GM23338 (cell line): ENCODE measurements around the gene USP37. TPM values are rescaled to one million over a fixed set of nuclear protein-coding genes. Genes with fewer than 3 reads are reported as not detected.

Source experiments
- ATAC-seq: fragments of 200-7000 bp; cut with Tn5 transposase; 3 replicates; pipeline ENCODE4 v1.9.1; 2020
- DNase-seq: peaks from one replicate; pipeline ENCODE4 v3.0.0-alpha.2; 2015; ENCODE audit warnings: low spot score
- H2AFZ ChIP-seq: fragments of 200-600 bp; sonication (generic); 2 replicates; pipeline ENCODE4 v1.8.0; 2016; ENCODE audit warnings: antibody characterized with exemption, mild to moderate bottlenecking, moderate library complexity
- H3F3A ChIP-seq: fragments of 200-600 bp; sonication (generic); replicated peaks from 2 replicates; pipeline ENCODE4 v1.8.0; 2017; ENCODE audit warnings: antibody characterized with exemption, mixed run types, low read depth
- H3K27ac ChIP-seq: fragments of 200-600 bp; sonication (generic); 2 replicates; pipeline ENCODE4 v1.6.1; 2016; ENCODE audit warnings: low read depth
- H3K27me3 ChIP-seq: fragments of 200-600 bp; sonication (generic); 2 replicates; pipeline ENCODE4 v1.8.0; 2016; ENCODE audit warnings: mild to moderate bottlenecking, mixed run types, moderate library complexity; ENCODE audit not compliant: insufficient read depth
- H3K36me3 ChIP-seq: fragments of 200-600 bp; sonication (generic); 2 replicates; pipeline ENCODE4 v1.8.0; 2016; ENCODE audit warnings: mild to moderate bottlenecking; ENCODE audit not compliant: insufficient read depth
- H3K4me1 ChIP-seq: fragments of 200-600 bp; sonication (generic); 2 replicates; pipeline ENCODE4 v1.8.0; 2016; ENCODE audit warnings: mild to moderate bottlenecking, moderate library complexity; ENCODE audit not compliant: insufficient read depth
- H3K4me2 ChIP-seq: fragments of 200-600 bp; sonication (generic); 2 replicates; pipeline ENCODE4 v1.7.1; 2017; ENCODE audit warnings: mixed run types
- H3K4me3 ChIP-seq: fragments of 200-600 bp; sonication (generic); 2 replicates; pipeline ENCODE4 v1.6.1; 2016; ENCODE audit warnings: mixed run types
- H3K79me2 ChIP-seq: fragments of 200-600 bp; sonication (generic); replicated peaks from 2 replicates; pipeline ENCODE4 v1.8.0; 2017; ENCODE audit warnings: mild to moderate bottlenecking; ENCODE audit not compliant: insufficient read depth
- H3K9me2 ChIP-seq: fragments of 200-600 bp; sonication (generic); 2 replicates; pipeline ENCODE4 v1.8.0; 2017; ENCODE audit not compliant: insufficient read depth
- H4K20me1 ChIP-seq: fragments of 200-600 bp; sonication (generic); replicated peaks from 2 replicates; pipeline ENCODE4 v1.8.0; 2017; ENCODE audit warnings: mild to moderate bottlenecking; ENCODE audit not compliant: insufficient read depth
- H3K27ac Mint-ChIP-seq: 2 replicates; pipeline ENCODE4 v1.8.0; 2020; ENCODE audit warnings: inconsistent platforms, mild to moderate bottlenecking, moderate library complexity, mixed read lengths
- H3K27me3 Mint-ChIP-seq: 3 replicates; pipeline ENCODE4 v1.8.0; 2022; ENCODE audit warnings: low read depth, mild to moderate bottlenecking, moderate library complexity, mixed read lengths, inconsistent platforms; ENCODE audit not compliant: insufficient read depth, poor library complexity
- H3K36me3 Mint-ChIP-seq: 3 replicates; pipeline ENCODE4 v1.8.0; 2021; ENCODE audit warnings: low read depth, mild to moderate bottlenecking, inconsistent platforms, moderate library complexity, mixed read lengths
- H3K4me1 Mint-ChIP-seq: 3 replicates; pipeline ENCODE4 v1.8.0; 2020; ENCODE audit warnings: mild to moderate bottlenecking, inconsistent platforms, mixed read lengths
- H3K4me3 Mint-ChIP-seq: 3 replicates; pipeline ENCODE4 v1.8.0; 2021; ENCODE audit warnings: moderate library complexity, mild to moderate bottlenecking, inconsistent platforms, mixed read lengths
- H3K9me3 Mint-ChIP-seq: 3 replicates; pipeline ENCODE4 v1.8.0; 2020; ENCODE audit warnings: moderate library complexity, mild to moderate bottlenecking, inconsistent platforms, mixed read lengths
- CREB1 ChIP-seq: fragments of 250-450 bp; sonication (Bioruptor Pico); IDR thresholded peaks from 2 replicates; pipeline ENCODE4 v1.5.0; 2020; ENCODE audit warnings: low read depth, mild to moderate bottlenecking, moderate library complexity
- EZH2 ChIP-seq: fragments of 200-600 bp; sonication (generic); IDR thresholded peaks from one replicate; pipeline ENCODE4 v1.8.0; 2017; ENCODE audit warnings: antibody characterized with exemption, mild to moderate bottlenecking, low read depth; ENCODE audit not compliant: unreplicated experiment
- EZH2phosphoT487 ChIP-seq: fragments of 200-600 bp; sonication (generic); IDR thresholded peaks from one replicate; pipeline ENCODE4 v1.8.1; 2018; ENCODE audit warnings: antibody characterized with exemption; ENCODE audit not compliant: unreplicated experiment
- JUNB ChIP-seq: IDR thresholded peaks from one replicate; pipeline ENCODE4 v1.6.1; 2016; ENCODE audit warnings: antibody characterized with exemption; ENCODE audit not compliant: unreplicated experiment
- NANOG ChIP-seq: IDR thresholded peaks from 2 replicates; pipeline ENCODE4 v1.6.1; 2016; ENCODE audit warnings: antibody characterized with exemption, borderline replicate concordance
- STAT1 ChIP-seq: IDR thresholded peaks from one replicate; pipeline ENCODE4 v1.6.1; 2016; ENCODE audit warnings: antibody characterized with exemption; ENCODE audit not compliant: unreplicated experiment
- ZNF114 ChIP-seq: fragments of 250-450 bp; sonication (Bioruptor Pico); IDR thresholded peaks from 2 replicates; pipeline ENCODE4 v1.5.0; 2020; ENCODE audit warnings: mild to moderate bottlenecking, moderate library complexity
- ZNF331 ChIP-seq: fragments of 250-450 bp; sonication (Bioruptor Pico); IDR thresholded peaks from 2 replicates; pipeline ENCODE4 v1.5.0; 2020; ENCODE audit warnings: low read depth, mild to moderate bottlenecking, moderate library complexity
- ZNF462 ChIP-seq: fragments of 250-450 bp; sonication (Bioruptor Pico); IDR thresholded peaks from 2 replicates; pipeline ENCODE4 v1.5.0; 2020; ENCODE audit warnings: mild to moderate bottlenecking, moderate library complexity
- polyA plus RNA-seq: library from polyadenylated mRNA; unstranded; fragments of >200 nt; fragmentation: Nextera tagmentation; extraction: Ambion mirVana; gene quantifications from 2 replicates; pipeline ENCODE4 v1.2.1, GENCODE V29; 2016
- total RNA-seq: library from RNA; depleted of rRNA; stranded (reverse); fragments of >200 nt; shearing (Covaris generic); gene quantifications from 2 replicates; pipeline ENCODE4 v1.2.3, GENCODE V29; 2014
- TF ChIP-seq, protein P1 (sequence below): IDR thresholded peaks from one replicate; pipeline ENCODE4 v1.6.1; 2018; ENCODE audit warnings: antibody characterized with exemption; ENCODE audit not compliant: unreplicated experiment
- TF ChIP-seq, protein P2 (sequence below): IDR thresholded peaks from 2 replicates; pipeline ENCODE4 v1.6.1; 2016; ENCODE audit warnings: antibody characterized with exemption

USP37 gene
- total and polyA plus RNA-seq, 2 experiments from 2014 or later: 8.2 to 21.0 TPM

DNA sequence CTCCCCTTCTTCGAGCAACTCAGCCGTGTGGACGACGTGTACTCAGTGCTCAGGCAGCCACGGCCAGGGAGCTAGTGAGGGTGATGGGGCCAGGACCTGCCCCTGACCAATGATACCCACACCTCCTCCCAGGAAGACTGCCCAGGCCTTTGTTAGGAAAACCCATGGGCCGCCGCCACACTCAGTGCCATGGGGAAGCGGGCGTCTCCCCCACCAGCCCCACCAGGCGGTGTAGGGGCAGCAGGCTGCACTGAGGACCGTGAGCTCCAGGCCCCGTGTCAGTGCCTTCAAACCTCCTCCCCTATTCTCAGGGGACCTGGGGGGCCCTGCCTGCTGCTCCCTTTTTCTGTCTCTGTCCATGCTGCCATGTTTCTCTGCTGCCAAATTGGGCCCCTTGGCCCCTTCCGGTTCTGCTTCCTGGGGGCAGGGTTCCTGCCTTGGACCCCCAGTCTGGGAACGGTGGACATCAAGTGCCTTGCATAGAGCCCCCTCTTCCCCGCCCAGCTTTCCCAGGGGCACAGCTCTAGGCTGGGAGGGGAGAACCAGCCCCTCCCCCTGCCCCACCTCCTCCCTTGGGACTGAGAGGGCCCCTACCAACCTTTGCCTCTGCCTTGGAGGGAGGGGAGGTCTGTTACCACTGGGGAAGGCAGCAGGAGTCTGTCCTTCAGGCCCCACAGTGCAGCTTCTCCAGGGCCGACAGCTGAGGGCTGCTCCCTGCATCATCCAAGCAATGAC lies 163.6 kb downstream of the USP37 start:
- H3F3A ChIP-seq: peaks cover 17% of the 10 kb centered on the region
- no peaks in the 10 kb centered on the region for H3K36me3 ChIP-seq
- H3K9me2 ChIP-seq: no peaks in the 10 kb centered on the region
- H3K27me3 ChIP-seq: peaks cover under 1% of the 10 kb centered on the region; the same call in 1 of the 2 replicates
- H3K27ac ChIP-seq: peak overlapping the region; percentile 99; the same call in 1 of the 2 replicates
- H2AFZ ChIP-seq: no peak overlapping the region
- Mint-ChIP-seq H3K27me3 (peaks cover 11% of the 10 kb centered on the region), H3K4me3 (no peak overlapping the region), H3K36me3 (peaks cover 12% of the 10 kb centered on the region), H3K4me1 (peaks cover 22% of the 10 kb centered on the region), H3K9me3 (no peaks in the 10 kb centered on the region), H3K27ac (peak overlapping the region; percentile 72; the same call in 1 of the 2 replicates)
- DNase-seq: no peak
- peak overlapping the region; percentile 94; the same call in 1 of the 2 replicates for H3K4me2 ChIP-seq
- H3K79me2 ChIP-seq: no peaks in the 10 kb centered on the region
- ATAC-seq: no peak
- H4K20me1 ChIP-seq: no peaks in the 10 kb centered on the region
- TF ChIP-seq ZNF462 (CRISPR knock-in tag): no peak
- peaks cover 27% of the 10 kb centered on the region for H3K4me1 ChIP-seq
- peak overlapping the region; percentile 82; the same call in 1 of the 2 replicates for H3K4me3 ChIP-seq

- H3K9me3 Mint-ChIP-seq: no peaks in the 10 kb centered on the region
- H3K79me2 ChIP-seq: no peaks in the 10 kb centered on the region
- H3K4me3 ChIP-seq: no peak overlapping the region
- H3K9me2 ChIP-seq: no peaks in the 10 kb centered on the region
- no peak overlapping the region for H3K4me2 ChIP-seq
- H3K4me1 ChIP-seq: peaks cover 27% of the 10 kb centered on the region
- ATAC-seq (no peak), DNase-seq (no peak)
- H3K27me3 Mint-ChIP-seq: peaks cover 16% of the 10 kb centered on the region
- no peak overlapping the region for H3K27ac ChIP-seq
- peaks cover 17% of the 10 kb centered on the region for H3F3A ChIP-seq
- H3K27me3 ChIP-seq: peaks cover 7% of the 10 kb centered on the region
- no peak overlapping the region for H2AFZ ChIP-seq
- H3K36me3 ChIP-seq: no peaks in the 10 kb centered on the region
- H3K4me1 Mint-ChIP-seq: peaks cover 22% of the 10 kb centered on the region
- no peaks in the 10 kb centered on the region for H4K20me1 ChIP-seq
- peaks cover 12% of the 10 kb centered on the region for H3K36me3 Mint-ChIP-seq
- no peak overlapping the region for H3K27ac Mint-ChIP-seq
- no peak overlapping the region for H3K4me3 Mint-ChIP-seq
- TF ChIP-seq JUNB: no peak
- TF ChIP-seq ZNF331 (CRISPR knock-in tag): no peak
- no peak for TF ChIP-seq NANOG
- no peak for TF ChIP-seq STAT1
- no peak for TF ChIP-seq EZH2phosphoT487
- TF ChIP-seq, protein P1, sequence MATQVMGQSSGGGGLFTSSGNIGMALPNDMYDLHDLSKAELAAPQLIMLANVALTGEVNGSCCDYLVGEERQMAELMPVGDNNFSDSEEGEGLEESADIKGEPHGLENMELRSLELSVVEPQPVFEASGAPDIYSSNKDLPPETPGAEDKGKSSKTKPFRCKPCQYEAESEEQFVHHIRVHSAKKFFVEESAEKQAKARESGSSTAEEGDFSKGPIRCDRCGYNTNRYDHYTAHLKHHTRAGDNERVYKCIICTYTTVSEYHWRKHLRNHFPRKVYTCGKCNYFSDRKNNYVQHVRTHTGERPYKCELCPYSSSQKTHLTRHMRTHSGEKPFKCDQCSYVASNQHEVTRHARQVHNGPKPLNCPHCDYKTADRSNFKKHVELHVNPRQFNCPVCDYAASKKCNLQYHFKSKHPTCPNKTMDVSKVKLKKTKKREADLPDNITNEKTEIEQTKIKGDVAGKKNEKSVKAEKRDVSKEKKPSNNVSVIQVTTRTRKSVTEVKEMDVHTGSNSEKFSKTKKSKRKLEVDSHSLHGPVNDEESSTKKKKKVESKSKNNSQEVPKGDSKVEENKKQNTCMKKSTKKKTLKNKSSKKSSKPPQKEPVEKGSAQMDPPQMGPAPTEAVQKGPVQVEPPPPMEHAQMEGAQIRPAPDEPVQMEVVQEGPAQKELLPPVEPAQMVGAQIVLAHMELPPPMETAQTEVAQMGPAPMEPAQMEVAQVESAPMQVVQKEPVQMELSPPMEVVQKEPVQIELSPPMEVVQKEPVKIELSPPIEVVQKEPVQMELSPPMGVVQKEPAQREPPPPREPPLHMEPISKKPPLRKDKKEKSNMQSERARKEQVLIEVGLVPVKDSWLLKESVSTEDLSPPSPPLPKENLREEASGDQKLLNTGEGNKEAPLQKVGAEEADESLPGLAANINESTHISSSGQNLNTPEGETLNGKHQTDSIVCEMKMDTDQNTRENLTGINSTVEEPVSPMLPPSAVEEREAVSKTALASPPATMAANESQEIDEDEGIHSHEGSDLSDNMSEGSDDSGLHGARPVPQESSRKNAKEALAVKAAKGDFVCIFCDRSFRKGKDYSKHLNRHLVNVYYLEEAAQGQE: no peak
- TF ChIP-seq, protein P2, sequence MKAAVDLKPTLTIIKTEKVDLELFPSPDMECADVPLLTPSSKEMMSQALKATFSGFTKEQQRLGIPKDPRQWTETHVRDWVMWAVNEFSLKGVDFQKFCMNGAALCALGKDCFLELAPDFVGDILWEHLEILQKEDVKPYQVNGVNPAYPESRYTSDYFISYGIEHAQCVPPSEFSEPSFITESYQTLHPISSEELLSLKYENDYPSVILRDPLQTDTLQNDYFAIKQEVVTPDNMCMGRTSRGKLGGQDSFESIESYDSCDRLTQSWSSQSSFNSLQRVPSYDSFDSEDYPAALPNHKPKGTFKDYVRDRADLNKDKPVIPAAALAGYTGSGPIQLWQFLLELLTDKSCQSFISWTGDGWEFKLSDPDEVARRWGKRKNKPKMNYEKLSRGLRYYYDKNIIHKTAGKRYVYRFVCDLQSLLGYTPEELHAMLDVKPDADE: no peak
- no peak for TF ChIP-seq ZNF114 (CRISPR knock-in tag)
- TF ChIP-seq EZH2: no peak
- TF ChIP-seq CREB1: no peak
Measured at GRCh38 chr2:218403810-218404209, 164.3 kb downstream of the USP37 start.
